Central memory CD8-positive, alpha-beta T cell (primary cell): ENCODE measurements around the gene NRP2.

ENCODE experiments used
- ATAC-seq: fragments of 150-1000 bp; cut with Tn5 transposase; replicated peaks from 2 replicates; pipeline ENCODE4 v1.10.0; 2022; ENCODE audit warnings: mild to moderate bottlenecking, moderate FRiP score, moderate number of reproducible peaks; ENCODE audit not compliant: poor library complexity, severe bottlenecking; ENCODE audit errors: extremely low read depth
- DNase-seq, 2 donors: peaks; one replicate each; pipeline ENCODE4 v3.0.0; 2021; ENCODE audit warnings: low spot score in 2 of 2
- H3K27ac Mint-ChIP-seq: one replicate; pipeline ENCODE4 v1.8.0; 2022; ENCODE audit warnings: low read depth, mild to moderate bottlenecking, moderate library complexity, mixed read lengths
- H3K27me3 Mint-ChIP-seq: one replicate; pipeline ENCODE4 v1.8.0; 2022; ENCODE audit warnings: mixed read lengths
- H3K36me3 Mint-ChIP-seq: one replicate; pipeline ENCODE4 v1.8.0; 2022; ENCODE audit warnings: mild to moderate bottlenecking, moderate library complexity, mixed read lengths; ENCODE audit not compliant: insufficient read depth
- H3K4me1 Mint-ChIP-seq: one replicate; pipeline ENCODE4 v1.8.0; 2022; ENCODE audit warnings: mixed read lengths
- H3K4me3 Mint-ChIP-seq: one replicate; pipeline ENCODE4 v1.8.0; 2022; ENCODE audit warnings: mild to moderate bottlenecking, moderate library complexity, mixed read lengths
- H3K9me3 Mint-ChIP-seq: one replicate; pipeline ENCODE4 v1.8.0; 2022; ENCODE audit warnings: mixed read lengths

NRP2 gene

DNA sequence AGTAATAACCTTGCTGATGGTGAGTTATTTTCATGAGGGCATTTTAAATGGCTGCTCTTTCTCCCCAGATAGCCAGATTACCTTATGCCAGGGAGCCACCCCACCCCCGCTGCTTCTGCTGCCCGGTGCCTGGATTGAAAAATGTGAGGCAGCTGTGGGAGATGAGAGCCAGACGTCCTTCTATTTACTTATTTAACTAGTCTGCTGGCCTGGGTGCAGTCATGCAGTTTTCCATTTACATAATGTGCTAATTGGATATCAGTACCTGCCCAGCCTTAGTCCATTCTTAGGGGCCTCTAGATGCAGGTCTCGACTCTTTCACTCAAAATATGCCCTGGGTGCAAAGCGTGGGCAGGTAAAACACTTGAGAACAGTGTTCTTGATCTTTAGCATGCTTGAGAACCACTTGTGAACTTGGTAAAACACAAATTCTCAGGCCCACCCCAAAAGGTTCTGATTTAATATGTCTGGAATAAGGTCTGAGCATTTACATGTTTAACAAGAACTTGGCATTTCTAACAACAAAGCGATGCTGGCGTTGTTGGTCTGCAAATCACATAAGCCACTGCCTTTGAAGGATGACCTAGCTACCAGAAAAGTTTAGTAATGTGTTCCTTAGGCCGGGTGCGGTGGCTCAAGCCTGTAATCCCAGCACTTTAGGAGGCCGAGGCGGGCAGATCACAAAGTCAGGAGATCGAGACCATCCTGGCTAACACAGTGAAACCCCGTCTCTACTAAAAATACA is 154.3 kb downstream of the NRP2 start:
- no peak overlapping the region for H3K27ac Mint-ChIP-seq
- DNase-seq, result no peak

GRCh38 chr2:205837663-205838062 is 155.4 kb downstream of the NRP2 start:
- Mint-ChIP-seq H3K4me1 (no peaks in the 10 kb centered on the region), H3K4me3 (no peak overlapping the region), H3K36me3 (no peaks in the 10 kb centered on the region), H3K27ac (no peak overlapping the region), H3K9me3 (no peaks in the 10 kb centered on the region), H3K27me3 (peaks cover 21% of the 10 kb centered on the region)
- no peak for DNase-seq
- no peak for ATAC-seq

More for the DNA sequence above, 154.3 kb downstream of the NRP2 start:
- Mint-ChIP-seq H3K27me3 (peaks cover 21% of the 10 kb centered on the region), H3K4me3 (no peak overlapping the region), H3K4me1 (no peaks in the 10 kb centered on the region), H3K36me3 (no peaks in the 10 kb centered on the region), H3K9me3 (no peaks in the 10 kb centered on the region)
- no peak for ATAC-seq

- peaks cover 29% of the 10 kb centered on the region for H3K27me3 Mint-ChIP-seq
- no peaks in the 10 kb centered on the region for H3K36me3 Mint-ChIP-seq
- no peaks in the 10 kb centered on the region for H3K4me1 Mint-ChIP-seq
- no peaks in the 10 kb centered on the region for H3K9me3 Mint-ChIP-seq
- no peak for DNase-seq
- no peak for ATAC-seq
- H3K27ac Mint-ChIP-seq, result no peak overlapping the region
- H3K4me3 Mint-ChIP-seq, result no peak overlapping the region
These were observed 163.1 kb downstream of the NRP2 start for GRCh38 chr2:205845446-205845845.
